Occipital lobe (tissue), 2 donors: ENCODE data around the gene OPRPN. TPM values are rescaled to one million over a fixed set of nuclear protein-coding genes. Genes with fewer than 3 reads are reported as not detected.

Experiments used
- DNase-seq: peaks from one replicate; lab custom pipeline; 2025; lab: John Stamatoyannopoulos, UW
- total RNA-seq: library from RNA; depleted of rRNA; stranded (reverse); fragments of >200 nt; gene quantifications from one replicate; pipeline ENCODE4 v1.2.3, GENCODE V29; 2014

The OPRPN gene
- not detected for total RNA-seq

- DNase-seq, result no peak
Measured at GRCh38 chr4:70397580-70397979, at the start of gene OPRPN. Gene OPRPN (plus strand): TSS chr4:70397940. CDS start chr4:70399286, 1,346 bp downstream.

- DNase-seq, result no peak
Measured at GRCh38 chr4:70356185-70356584, 41.6 kb upstream of the OPRPN start.

GRCh38 chr4:70359115-70359661 is 38.6 kb upstream of the OPRPN start:
- DNase-seq, result no peak

- DNase-seq, result no peak
Measured at GRCh38 chr4:70360460-70360859, 37.3 kb upstream of the OPRPN start, which contains the start of gene SMR3A. Gene SMR3A (plus strand): TSS chr4:70360760. CDS start chr4:70362116, 1,356 bp downstream.

GRCh38 chr4:70364002-70364401 is 33.7 kb upstream of the OPRPN start:
- no peak for DNase-seq

GRCh38 chr4:70365479-70365878 is 32.3 kb upstream of the OPRPN start:
- DNase-seq, result no peak

- DNase-seq, result no peak
Measured at GRCh38 chr4:70367813-70368212, 29.9 kb upstream of the OPRPN start.

- DNase-seq, result no peak
Measured at GRCh38 chr4:70371987-70372386, 25.8 kb upstream of the OPRPN start.

GRCh38 chr4:70372760-70373159 is 25.0 kb upstream of the OPRPN start:
- DNase-seq, result no peak

- no peak for DNase-seq
Measured at GRCh38 chr4:70380578-70380977, 17.2 kb upstream of the OPRPN start.

- no peak for DNase-seq
Measured at GRCh38 chr4:70382691-70383181, 15.0 kb upstream of the OPRPN start, which contains the start of gene SMR3B. Gene SMR3B (plus strand): TSS chr4:70383131. CDS start chr4:70384511, 1,380 bp downstream.

- no peak for DNase-seq
Measured at GRCh38 chr4:70392057-70392776, 5.5 kb upstream of the OPRPN start.

GRCh38 chr4:70399319-70399718 is 1.6 kb downstream of the OPRPN start:
- no peak for DNase-seq

- DNase-seq, result no peak
Measured at GRCh38 chr4:70402762-70403161, 5.0 kb downstream of the OPRPN start.

- no peak for DNase-seq
Measured at GRCh38 chr4:70405765-70406164, 8.0 kb downstream of the OPRPN start.

- no peak for DNase-seq
Measured at GRCh38 chr4:70425306-70425705, 27.6 kb downstream of the OPRPN start.

- DNase-seq, result no peak
Measured at GRCh38 chr4:70426789-70427188, 29.0 kb downstream of the OPRPN start.

- DNase-seq, result no peak
Measured at GRCh38 chr4:70437197-70437596, 39.5 kb downstream of the OPRPN start.

- DNase-seq, result no peak
Measured at GRCh38 chr4:70442474-70442873, 44.7 kb downstream of the OPRPN start.

GRCh38 chr4:70443329-70443728 is 45.6 kb downstream of the OPRPN start:
- DNase-seq, result no peak

- DNase-seq, result no peak
Measured at GRCh38 chr4:70449220-70449619, 51.5 kb downstream of the OPRPN start.

GRCh38 chr4:70452946-70453345 is 55.2 kb downstream of the OPRPN start:
- DNase-seq, result no peak
